WERI-Rb-1 (cell line): ENCODE measurements around the gene STOX2.
A peak's percentile ranks its signal among the peaks of the same experiment; 100 is the strongest.

Experiments used
- DNase-seq: peaks from one replicate; pipeline ENCODE4 v3.0.0-alpha.2; 2020
- H3K27ac ChIP-seq: fragments of 250-450 bp; sonication (Bioruptor Pico); 2 replicates; pipeline ENCODE4 v1.5.1; 2020; ENCODE audit warnings: mild to moderate bottlenecking, moderate library complexity
- H3K27me3 ChIP-seq: fragments of 250-450 bp; sonication (Bioruptor Pico); 2 replicates; pipeline ENCODE4 v1.5.1; 2021; ENCODE audit warnings: mild to moderate bottlenecking, low read depth, moderate library complexity; ENCODE audit not compliant: insufficient read depth, severe bottlenecking
- H3K36me3 ChIP-seq: fragments of 250-450 bp; sonication (Bioruptor Pico); 2 replicates; pipeline ENCODE4 v1.5.1; 2020; ENCODE audit warnings: mild to moderate bottlenecking, moderate library complexity
- H3K4me3 ChIP-seq: 2 replicates; pipeline ENCODE4 v1.5.1; 2011; ENCODE audit warnings: low read depth, mild to moderate bottlenecking, control low read depth, low read length
- H3K9me3 ChIP-seq: fragments of 250-450 bp; sonication (Bioruptor Pico); 2 replicates; pipeline ENCODE4 v1.5.1; 2021; ENCODE audit warnings: mild to moderate bottlenecking, moderate library complexity; ENCODE audit not compliant: severe bottlenecking
- TF ChIP-seq, protein P1 (sequence below): IDR thresholded peaks from 2 replicates; pipeline ENCODE4 v1.5.1; 2011; ENCODE audit warnings: low read depth, mild to moderate bottlenecking, control low read depth, inconsistent platforms, low read length

STOX2 gene

DNA sequence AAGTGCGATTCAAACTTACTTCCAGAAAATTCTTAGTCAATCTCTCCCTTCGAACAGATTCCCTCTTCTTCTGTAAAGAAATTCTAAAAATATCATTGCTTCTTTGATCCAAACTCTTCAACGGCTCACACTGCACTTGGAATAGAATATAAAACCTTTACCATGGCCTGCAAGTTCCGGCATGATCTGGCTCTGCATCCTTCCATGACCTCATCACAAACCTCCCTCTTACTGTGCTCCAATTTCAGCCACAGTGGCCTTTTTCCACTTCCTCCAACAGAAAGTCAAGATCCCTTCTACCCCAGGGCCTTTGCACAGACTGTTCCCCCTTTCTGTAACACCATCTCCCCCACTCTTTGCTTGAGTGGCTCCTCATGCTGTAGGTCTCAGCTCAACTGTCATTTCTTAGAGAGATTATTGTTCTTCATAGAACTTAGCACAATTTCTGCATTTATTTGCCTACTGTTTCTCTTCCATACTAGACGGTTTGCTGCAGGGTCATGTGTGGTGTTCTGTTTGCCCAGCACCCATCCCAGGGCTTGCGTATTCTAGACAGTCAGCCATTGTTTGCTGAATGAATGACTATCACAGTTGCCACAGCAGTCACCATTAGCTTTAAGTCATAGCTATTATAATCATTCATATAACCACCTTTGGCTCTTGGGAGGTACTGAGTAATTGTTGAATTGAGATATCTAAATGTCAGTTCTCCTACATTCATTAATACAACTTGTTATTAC lies 1.9 kb upstream of the STOX2 start:
- Histone ChIP-seq H3K27me3 (peaks cover 14% of the 10 kb centered on the region), H3K9me3 (no peaks in the 10 kb centered on the region), H3K36me3 (no peaks in the 10 kb centered on the region; the same call in none of the 2 replicates), H3K4me3 (no peak overlapping the region), H3K27ac (no peak overlapping the region)
- no peak for DNase-seq
- TF ChIP-seq, protein P1, sequence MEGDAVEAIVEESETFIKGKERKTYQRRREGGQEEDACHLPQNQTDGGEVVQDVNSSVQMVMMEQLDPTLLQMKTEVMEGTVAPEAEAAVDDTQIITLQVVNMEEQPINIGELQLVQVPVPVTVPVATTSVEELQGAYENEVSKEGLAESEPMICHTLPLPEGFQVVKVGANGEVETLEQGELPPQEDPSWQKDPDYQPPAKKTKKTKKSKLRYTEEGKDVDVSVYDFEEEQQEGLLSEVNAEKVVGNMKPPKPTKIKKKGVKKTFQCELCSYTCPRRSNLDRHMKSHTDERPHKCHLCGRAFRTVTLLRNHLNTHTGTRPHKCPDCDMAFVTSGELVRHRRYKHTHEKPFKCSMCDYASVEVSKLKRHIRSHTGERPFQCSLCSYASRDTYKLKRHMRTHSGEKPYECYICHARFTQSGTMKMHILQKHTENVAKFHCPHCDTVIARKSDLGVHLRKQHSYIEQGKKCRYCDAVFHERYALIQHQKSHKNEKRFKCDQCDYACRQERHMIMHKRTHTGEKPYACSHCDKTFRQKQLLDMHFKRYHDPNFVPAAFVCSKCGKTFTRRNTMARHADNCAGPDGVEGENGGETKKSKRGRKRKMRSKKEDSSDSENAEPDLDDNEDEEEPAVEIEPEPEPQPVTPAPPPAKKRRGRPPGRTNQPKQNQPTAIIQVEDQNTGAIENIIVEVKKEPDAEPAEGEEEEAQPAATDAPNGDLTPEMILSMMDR: no peak

DNA sequence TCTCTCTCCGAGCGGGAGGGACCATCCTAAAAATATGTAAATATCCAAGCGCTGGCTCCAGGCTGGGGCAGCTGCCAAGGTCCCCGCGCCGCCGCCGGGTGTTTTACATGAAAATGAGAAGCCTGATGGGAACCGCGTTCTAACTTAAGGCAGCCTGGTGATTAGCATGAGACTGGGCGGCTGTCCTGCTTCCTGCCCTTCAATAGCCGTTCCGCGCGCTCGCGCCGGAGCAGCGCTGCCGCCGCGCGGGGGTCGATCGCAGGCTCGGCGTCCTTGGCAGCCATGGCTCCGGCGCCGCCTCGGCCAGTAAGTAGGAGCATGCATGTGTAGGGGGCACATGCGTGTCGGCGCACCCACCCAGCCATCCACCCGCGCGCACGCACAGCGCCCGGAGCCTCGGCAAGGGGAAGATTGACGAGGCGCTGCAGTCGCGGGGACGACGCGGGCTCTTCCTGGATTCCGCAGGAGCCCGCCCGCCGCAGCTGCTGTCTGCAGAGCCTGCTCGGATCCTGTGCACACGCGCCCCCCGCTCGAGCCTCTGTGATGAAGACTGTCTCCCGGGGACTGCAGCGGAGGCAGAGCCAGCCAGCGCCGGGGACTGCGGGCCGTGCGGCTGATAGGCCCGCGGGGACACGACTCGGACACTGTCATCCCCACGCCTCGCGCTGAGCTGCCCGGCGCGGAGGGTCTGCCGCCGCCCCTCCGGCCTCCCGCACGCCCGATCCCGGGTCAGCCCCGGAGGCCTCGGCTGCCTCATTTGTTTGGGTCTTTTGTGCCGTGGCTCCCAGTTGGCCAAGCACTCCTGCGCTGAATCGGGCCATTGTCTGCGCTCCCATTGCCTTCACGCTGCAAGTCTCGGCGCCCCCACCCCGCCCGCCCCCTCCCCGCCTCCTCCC lies 734 bp downstream of the STOX2 start:
- Histone ChIP-seq H3K9me3 (no peaks in the 10 kb centered on the region), H3K36me3 (no peaks in the 10 kb centered on the region; the same call in 1 of the 2 replicates), H3K27ac (no peak overlapping the region), H3K27me3 (peaks cover 14% of the 10 kb centered on the region), H3K4me3 (peak overlapping the region; percentile 81)
- DNase-seq: peak; percentile 46
- TF ChIP-seq, protein P1: no peak

DNA sequence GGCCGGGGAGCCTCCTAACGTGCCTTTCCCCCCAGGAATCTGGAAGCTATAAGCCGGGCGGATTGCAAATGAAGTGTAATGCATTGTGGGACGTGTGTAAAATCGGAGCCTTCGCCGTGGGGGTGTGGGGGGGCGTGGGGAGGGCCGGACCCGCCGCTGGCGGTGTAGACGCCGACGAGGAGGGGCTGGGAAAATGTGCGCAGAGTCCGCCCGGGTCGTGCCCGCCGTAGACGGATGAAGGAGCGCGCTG lies 1.3 kb downstream of the STOX2 start:
- Histone ChIP-seq H3K27ac (no peak overlapping the region), H3K9me3 (no peaks in the 10 kb centered on the region), H3K4me3 (peak overlapping the region; percentile 81), H3K36me3 (no peaks in the 10 kb centered on the region; the same call in 1 of the 2 replicates), H3K27me3 (peaks cover 14% of the 10 kb centered on the region)
- TF ChIP-seq, protein P1: no peak
- no peak for DNase-seq

GRCh38 chr4:183906739-183907651 lies 1.9 kb downstream of the STOX2 start:
- Histone ChIP-seq H3K27me3 (peaks cover 14% of the 10 kb centered on the region), H3K27ac (no peak overlapping the region), H3K36me3 (no peaks in the 10 kb centered on the region; the same call in 1 of the 2 replicates), H3K4me3 (peak overlapping the region; percentile 81), H3K9me3 (no peaks in the 10 kb centered on the region)
- TF ChIP-seq, protein P1: no peak
- peak; percentile 40 for DNase-seq

DNA sequence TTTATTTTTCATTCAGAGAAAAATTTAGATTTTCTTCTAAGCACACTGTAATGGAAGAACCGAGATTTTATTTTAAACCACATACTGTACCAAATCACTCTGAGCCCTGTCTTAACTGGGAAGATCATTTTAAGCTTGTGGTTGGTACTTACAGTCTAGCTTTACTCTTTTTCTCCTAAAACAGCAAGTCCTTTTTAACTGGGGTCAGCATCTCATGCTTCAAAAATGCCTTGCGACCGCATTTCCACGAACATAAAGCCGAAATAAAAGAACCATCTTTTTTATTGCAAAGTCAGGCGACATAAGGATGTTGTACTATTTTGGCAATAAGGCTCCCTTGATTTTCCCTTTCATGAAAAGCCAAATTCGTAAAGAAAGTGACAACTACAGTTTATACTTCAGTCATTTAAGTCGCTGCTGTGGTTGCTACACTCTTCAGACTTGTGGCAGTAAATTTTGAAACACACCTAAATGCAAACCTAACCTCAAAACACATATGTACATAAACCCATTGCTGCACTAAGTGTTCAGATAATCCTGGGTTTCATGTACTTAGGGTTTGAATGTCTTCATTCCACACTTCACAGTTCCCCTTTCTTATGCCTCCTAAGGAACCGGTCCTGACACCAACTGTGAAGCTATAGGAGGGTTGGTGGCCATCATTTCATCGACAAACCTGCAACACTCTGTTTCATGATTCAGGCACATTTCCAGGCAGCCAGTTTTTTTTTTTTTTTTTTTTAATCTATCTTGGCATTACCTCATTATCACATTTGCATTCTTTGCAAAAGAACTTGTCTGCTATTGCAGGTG lies 3.0 kb downstream of the STOX2 start:
- H3K27ac ChIP-seq: no peak overlapping the region
- H3K36me3 ChIP-seq: no peaks in the 10 kb centered on the region; the same call in 1 of the 2 replicates
- DNase-seq: no peak
- H3K27me3 ChIP-seq: peaks cover 14% of the 10 kb centered on the region
- no peak overlapping the region for H3K4me3 ChIP-seq
- TF ChIP-seq, protein P1: no peak
- no peaks in the 10 kb centered on the region for H3K9me3 ChIP-seq
